ENCODE results near the gene LIN9.
"Not testable (repeated sequence)": the region's sequence is repeated elsewhere in the genome, so short reads cannot be mapped to it uniquely, and the experiment has no call there.

The LIN9 gene

DNA sequence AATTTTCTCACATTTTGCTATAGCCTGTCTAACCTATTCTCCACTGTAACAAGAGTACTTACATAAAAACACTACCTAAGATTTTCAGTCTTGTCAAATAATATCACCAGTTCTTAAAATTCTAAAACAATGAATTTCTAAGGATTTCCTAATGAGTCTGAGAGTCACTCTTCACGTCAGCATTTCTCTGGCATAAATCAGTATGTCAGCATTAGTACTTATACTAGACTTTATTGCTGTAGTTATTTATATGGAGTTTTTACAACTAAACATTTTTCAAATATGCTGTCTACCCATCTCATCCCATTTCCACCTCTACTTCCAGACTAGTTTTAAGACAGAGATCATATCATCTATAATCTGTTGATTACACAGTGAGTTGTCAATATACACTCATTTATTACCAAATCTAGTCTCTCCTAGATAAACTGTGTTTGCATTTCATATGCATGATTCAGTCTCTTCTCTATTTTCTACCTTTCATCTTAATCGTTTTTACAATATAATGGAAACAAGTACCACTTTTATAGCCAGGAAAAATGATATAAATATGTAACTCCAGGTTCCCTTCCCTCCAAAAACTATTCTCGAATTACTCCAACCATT is 32.8 kb downstream of the LIN9 start:
- H3K4me3 ChIP-seq (ENCODE audit: low read length): no peak overlapping the region
- no peak for TF ChIP-seq ZNF274 (IDR thresholded peaks at IDR 0.05; ENCODE audit: low read depth, low read length)

DNA sequence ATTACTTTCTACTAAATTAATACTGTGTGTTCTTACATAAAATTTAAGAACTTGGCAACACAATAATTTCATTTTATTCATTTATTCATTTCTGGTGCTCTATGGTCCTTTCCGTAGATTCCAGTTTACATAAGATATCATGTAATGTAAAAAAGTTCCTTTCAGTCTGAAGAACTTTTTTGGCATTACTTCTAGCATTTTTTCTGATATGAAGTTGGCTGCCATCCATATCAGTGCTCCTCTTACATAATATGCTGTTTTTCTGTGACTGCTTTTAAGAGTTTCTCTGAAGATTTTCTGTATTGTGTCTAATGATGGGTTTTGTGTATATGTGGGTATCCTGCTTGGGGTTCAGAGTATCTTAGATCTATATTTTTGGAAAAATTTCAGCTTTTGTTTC is 34.8 kb downstream of the LIN9 start:
- H3K4me3 ChIP-seq (ENCODE audit: low read length): no peak overlapping the region
- TF ChIP-seq ZNF274 (IDR thresholded peaks at IDR 0.05; ENCODE audit: low read depth, low read length): no peak

GRCh38 chr1:226272233-226272902 is 36.6 kb downstream of the LIN9 start:
- H3K4me3 ChIP-seq (ENCODE audit: low read length): not testable (repeated sequence)

GRCh38 chr1:226268421-226269124 is 40.4 kb downstream of the LIN9 start:
- TF ChIP-seq ZNF274 (IDR thresholded peaks at IDR 0.05; ENCODE audit: low read depth, low read length): no peak
- no peak overlapping the region for H3K4me3 ChIP-seq (ENCODE audit: low read length)

GRCh38 chr1:226261818-226262217 is 47.1 kb downstream of the LIN9 start:
- H3K4me3 ChIP-seq (ENCODE audit: low read length): no peak overlapping the region
- no peak for TF ChIP-seq ZNF274 (IDR thresholded peaks at IDR 0.05; ENCODE audit: low read depth, low read length)

DNA sequence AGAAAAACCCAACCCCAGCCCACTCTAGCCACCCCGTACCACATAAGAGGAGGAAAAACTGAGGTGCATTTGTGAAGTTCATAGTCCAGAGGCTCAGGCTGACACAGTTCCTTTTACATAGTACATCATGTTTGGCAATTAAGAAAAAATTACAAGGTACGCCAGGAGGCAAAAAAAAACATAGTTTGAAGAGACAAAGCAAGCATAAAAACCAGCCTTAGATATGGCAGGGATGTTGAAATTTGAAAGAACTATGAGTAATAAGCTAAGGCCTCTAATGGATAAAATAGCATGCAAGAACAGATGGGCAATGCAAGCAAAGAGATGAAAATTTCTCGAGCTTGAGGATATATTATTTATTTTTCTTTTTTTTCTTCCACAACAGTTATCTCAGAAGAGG is 53.6 kb downstream of the LIN9 start:
- no peak overlapping the region for H3K4me3 ChIP-seq (ENCODE audit: low read length)
- TF ChIP-seq ZNF274 (IDR thresholded peaks at IDR 0.05; ENCODE audit: low read depth, low read length): no peak

- no peak overlapping the region for H3K4me3 ChIP-seq (ENCODE audit: low read length)
- TF ChIP-seq ZNF274 (IDR thresholded peaks at IDR 0.05; ENCODE audit: low read depth, low read length): no peak
These were observed 55.0 kb downstream of the LIN9 start for GRCh38 chr1:226253933-226254332.

DNA sequence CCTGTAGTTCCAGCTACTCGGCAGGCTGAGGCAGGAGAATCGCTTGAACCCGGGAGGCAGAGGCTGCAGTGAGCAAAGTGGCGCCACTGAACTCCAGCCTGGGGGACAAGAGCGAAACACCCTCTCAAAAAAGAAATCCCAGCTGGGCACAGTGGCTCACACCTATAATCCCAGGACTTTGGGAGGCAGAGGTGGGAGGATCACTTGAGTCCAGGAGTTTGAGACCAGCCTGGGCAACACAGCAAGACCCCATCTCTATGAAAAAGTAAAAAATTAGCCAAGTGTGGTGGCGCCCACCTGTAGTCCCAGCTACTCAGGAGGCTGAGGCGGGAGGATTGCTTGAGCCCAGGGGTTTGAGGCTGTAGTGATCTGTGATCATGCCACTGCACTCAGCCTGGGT is 56.1 kb downstream of the LIN9 start:
- not testable (repeated sequence) for H3K4me3 ChIP-seq (ENCODE audit: low read length)

DNA sequence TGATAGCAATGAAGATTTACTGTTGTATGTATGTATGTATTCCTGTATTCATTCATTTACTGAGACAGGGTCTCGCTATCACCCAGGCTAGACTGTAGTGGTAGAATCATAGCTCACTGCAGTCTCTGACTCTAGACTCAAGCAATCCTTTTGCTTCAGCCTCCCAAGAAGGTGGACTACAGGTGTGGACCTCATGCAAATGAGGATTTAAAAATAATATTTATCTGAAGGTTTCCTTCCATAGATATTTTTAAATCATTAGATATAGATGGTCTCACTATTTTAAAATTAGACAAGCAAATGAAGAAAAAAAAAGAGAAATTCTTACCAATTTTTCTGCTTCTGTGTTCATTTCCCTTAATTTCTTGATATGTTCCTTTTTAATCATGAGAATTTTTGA is 58.5 kb downstream of the LIN9 start:
- no peak overlapping the region for H3K4me3 ChIP-seq (ENCODE audit: low read length)
- no peak for TF ChIP-seq ZNF274 (IDR thresholded peaks at IDR 0.05; ENCODE audit: low read depth, low read length)

DNA sequence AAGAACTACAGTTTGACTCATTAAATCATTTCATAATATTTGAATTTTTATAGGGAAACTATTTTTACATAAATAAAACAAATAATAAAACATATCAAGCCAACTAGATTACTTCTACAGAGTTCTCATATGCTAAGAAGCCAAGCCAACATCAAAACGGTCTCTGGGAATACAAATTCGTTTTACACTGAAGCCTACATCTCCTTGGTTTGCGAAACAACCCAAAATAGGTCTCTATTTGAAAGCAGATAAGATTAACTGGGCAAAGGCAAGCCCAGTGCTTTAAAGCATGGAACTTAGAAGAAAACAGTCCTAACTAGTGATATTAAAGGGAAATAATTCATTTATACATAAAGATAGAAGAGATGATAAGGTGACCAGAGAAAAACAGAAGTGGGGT is 60.2 kb downstream of the LIN9 start:
- no peak for TF ChIP-seq ZNF274 (IDR thresholded peaks at IDR 0.05; ENCODE audit: low read depth, low read length)
- H3K4me3 ChIP-seq (ENCODE audit: low read length): no peak overlapping the region

DNA sequence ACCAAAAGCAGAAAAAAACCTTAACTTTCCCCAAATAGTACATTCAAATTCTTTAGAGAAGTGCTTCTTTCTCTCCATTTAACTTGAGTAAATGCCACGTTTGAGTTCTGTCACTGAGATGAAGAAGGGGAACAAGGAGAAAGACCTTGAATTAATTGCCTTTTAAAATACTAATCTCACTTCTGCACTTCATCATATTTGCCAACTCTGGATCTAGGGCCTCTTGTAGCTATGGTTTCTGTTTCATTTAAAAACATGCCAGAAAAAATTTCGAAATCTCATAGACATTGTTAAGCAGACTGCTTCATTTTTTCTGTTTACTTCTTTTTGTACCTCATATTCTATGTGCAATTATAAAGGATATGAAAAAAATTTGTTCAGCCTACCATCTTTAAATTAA is 60.9 kb downstream of the LIN9 start:
- TF ChIP-seq ZNF274 (IDR thresholded peaks at IDR 0.05; ENCODE audit: low read depth, low read length): no peak
- no peak overlapping the region for H3K4me3 ChIP-seq (ENCODE audit: low read length)

GRCh38 chr1:226239421-226239820 is 69.5 kb downstream of the LIN9 start:
- H3K4me3 ChIP-seq (ENCODE audit: low read length): no peak overlapping the region
- TF ChIP-seq ZNF274 (IDR thresholded peaks at IDR 0.05; ENCODE audit: low read depth, low read length): no peak

- TF ChIP-seq ZNF274 (IDR thresholded peaks at IDR 0.05; ENCODE audit: low read depth, low read length): no peak
- no peak overlapping the region for H3K4me3 ChIP-seq (ENCODE audit: low read length)
These were observed 72.1 kb downstream of the LIN9 start for GRCh38 chr1:226236826-226237225.

DNA sequence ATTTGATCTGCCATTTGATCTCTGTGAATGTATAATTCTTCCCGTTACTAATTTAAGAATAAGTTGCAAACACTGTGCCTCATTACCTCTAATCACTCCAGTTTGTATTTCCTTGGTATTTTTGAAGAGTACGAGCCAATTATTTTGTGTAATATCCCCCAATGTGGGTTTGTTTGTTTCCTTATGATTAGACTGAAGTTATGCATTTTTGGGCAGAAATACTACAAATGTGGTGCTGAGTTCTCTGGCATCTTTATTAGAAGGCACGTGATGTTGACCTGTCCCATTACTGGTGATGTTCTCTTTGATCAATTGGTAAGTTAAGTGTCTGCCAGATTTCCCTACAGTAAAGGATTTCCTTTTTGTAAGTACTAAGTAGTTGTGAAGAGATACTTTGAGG is 75.2 kb downstream of the LIN9 start:
- no peak overlapping the region for H3K4me3 ChIP-seq (ENCODE audit: low read length)
- TF ChIP-seq ZNF274 (IDR thresholded peaks at IDR 0.05; ENCODE audit: low read depth, low read length): no peak

GRCh38 chr1:226233293-226233692 is 75.7 kb downstream of the LIN9 start:
- no peak overlapping the region for H3K4me3 ChIP-seq (ENCODE audit: low read length)
- no peak for TF ChIP-seq ZNF274 (IDR thresholded peaks at IDR 0.05; ENCODE audit: low read depth, low read length)

All from GM08714 (cell line).